ENCODE results near the gene TAX1BP3.

TAX1BP3 gene

GRCh38 chr17:3630781-3631180 lies 37.6 kb downstream of the TAX1BP3 start:
- no peak overlapping the region for H3K4me3 ChIP-seq (ENCODE audit: low read depth, low read length)

- no peak overlapping the region for H3K4me3 ChIP-seq (ENCODE audit: low read depth, low read length)
These were observed 40.6 kb downstream of the TAX1BP3 start for GRCh38 chr17:3627769-3628167.

DNA sequence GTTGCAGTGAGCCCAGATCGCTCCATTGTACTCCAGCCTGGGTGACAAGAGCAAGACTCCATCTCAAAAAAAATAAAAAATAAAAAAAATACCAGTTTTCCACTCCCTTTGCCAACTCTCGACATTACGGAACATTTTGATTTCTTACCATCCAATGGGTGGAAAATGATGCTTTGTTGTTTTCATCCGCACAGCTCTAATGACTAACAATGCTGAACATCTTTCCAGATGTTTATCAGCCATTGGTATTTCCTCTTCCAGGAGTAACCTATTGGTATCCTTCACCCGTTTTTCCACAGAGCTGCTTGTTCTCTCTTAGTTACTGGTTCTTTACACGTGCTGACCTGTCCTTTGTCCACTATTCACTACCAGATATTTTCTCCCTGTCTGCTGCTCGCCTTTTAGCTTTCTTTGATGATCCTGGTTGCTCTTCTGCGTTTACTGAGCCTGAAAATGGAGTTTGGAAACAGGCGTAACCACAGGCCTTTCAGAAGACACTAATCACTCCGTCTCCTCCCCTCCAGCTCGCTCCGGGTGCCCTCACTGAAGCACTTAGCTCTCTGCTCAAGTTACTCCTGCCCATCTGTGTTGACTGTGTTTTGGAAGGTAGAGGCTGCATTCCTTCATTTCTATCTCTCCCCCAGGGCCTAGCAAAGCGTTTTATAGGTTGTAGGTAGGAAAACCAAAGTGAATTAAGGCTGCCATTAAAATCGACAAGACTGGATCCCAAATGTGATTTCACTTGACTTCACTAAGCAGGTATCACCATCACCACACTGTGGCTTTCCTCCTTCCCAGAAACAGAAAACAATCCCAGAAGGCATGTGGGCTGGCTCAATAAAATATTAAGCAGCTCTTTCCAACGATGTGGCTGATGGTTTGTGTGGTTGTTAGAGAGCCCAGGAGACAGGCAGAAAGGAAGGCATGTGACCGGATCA lies 41.3 kb downstream of the TAX1BP3 start:
- no peak overlapping the region for H3K4me3 ChIP-seq (ENCODE audit: low read depth, low read length)

DNA sequence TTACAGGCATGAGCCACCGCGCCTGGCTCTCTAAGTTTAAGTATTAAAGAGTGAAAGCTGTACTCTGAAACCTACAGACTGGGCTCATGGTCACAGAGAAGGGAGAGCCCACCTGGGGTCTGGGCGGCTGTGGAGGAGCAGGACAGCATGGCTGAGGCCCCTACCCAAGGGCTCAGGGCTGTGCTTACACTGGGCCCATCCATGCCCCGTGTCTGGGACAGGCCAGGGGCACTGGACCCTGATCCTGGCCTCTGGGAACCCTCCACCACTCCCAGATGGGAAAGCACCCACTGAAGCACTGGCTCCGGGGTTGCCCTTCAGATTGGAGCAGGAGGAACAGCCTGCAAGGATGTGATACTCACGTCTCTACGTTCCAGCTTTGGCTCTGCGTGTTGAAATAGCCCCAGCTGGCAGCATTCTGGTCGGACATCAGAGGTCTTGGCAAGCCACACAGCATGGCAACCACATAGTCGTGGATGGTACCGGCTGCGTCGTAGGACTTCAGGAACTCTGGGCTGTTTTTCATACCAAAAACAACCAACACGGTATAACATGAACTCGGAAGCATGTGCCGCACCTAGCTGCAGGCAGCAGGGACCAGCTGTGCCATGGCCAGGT lies 45.3 kb downstream of the TAX1BP3 start:
- H3K4me3 ChIP-seq (ENCODE audit: low read depth, low read length), result no peak overlapping the region

DNA sequence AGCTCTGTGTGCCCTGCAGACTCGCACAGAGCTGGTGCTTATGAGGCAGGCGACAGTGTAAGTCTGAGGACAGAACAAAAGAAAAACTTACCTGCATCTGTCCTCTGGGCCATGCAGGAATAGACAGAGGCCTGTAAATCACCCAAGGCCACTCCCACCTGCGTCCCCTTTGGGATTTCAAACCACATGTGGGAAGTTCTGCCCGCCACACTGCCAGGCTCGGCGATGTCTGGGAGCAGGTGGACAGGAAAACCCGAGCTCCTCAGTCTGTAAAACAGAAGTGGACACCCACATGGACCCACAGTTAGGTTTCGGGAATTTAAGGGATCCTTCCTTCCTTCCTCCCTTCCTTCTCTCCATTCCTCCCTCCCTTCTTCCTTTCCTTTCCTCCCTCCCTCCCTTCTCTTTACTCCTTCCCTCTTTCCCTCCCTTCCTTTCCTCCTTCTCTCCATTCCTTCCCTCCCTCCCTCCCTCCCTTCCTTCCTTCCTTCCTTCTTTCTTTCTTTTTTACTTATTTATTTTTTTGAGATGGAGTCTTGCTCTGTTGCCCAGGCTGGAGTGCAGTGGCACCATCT lies 47.1 kb downstream of the TAX1BP3 start:
- H3K4me3 ChIP-seq (ENCODE audit: low read depth, low read length), result no peak overlapping the region

DNA sequence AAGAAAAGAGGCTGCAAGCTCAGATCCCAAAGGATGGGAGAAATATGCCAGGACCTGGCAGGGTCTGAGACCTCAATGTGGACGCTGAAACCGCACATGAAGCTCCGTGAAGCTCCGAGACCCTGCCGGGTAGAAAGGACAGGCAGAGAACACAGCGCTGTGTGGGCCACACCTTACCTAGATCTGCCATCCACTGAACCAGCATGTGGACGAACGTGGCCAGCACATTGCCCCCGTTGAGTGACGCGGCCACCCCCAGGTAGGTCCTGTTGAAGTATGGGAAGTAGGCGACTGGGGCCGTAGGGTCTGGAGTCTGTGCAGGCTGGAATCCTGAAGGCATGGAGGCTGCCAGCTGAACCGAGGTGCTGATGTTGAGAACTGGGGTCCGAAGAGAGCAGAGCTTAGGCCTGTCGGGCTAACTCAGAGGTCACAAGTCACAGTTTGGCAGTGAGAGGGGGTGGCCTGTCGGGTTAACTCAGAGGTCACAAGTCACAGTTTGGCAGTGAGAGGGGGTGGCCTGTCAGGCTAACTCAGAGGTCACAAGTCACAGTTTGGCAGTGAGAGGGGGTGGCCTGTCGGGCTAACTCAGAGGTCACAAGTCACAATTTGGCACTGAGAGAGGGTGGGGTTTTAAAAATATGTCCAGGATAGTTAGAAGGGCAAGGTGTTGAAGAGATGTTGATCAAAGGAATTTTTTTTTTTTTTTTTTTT lies 53.1 kb downstream of the TAX1BP3 start:
- H3K4me3 ChIP-seq (ENCODE audit: low read depth, low read length), result no peak overlapping the region

GRCh38 chr17:3613124-3613523 lies 55.3 kb downstream of the TAX1BP3 start:
- H3K4me3 ChIP-seq (ENCODE audit: low read depth, low read length), result no peak overlapping the region

Measured in iPS-11a (cell line).